Measurements from ENCODE around the gene CLCN7.

CLCN7 gene

DNA sequence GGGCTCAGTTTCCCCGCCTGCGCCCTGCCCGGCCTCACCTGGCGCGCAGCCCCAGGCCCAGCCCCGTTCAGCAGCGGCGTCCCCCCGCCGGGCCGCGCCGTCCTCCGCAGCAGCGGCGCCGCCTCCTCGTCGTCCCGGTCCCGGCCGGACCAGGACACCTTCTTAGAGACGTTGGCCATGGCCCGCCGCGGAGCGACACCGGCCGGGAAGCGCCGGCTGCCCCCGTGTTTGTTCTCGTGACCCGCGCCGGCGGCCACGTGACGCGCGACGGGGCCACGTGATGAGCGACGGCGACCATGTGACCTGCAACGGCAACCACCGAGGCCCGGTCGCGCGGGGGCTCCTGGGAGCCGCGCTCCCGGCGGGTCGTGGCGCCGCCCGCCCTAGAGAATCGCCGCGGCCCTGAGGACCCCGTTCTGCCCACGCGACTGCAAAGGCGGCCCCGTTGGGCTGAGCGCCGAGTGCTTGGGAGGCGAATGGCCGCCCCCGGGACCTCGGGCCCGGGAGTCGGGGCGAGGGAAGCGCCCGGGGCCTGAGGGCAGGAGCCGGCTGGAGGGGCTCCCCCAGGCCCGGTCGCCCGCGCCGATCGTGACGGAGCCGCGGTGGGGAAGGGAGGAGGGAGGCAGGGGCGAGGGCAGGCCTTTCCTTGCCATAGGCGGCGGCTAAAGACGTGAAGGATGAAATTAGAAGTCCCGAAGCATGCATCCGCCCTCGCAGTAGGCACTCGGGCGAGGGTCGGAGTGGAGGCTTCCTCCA lies at the start of gene CLCN7:
TSS of gene CLCN7 (minus strand) at position 233 of the 756 bp plus-strand sequence. CDS start at position 179, 54 bp downstream.
- DNase-seq (ENCODE audit: low read depth in 2 of 2) = peak; percentile 82 to 85

- DNase-seq (ENCODE audit: low read depth in 2 of 2) = no peak
Observed at GRCh38 chr16:1524366-1524765, 49.5 kb upstream of the CLCN7 start.

DNA sequence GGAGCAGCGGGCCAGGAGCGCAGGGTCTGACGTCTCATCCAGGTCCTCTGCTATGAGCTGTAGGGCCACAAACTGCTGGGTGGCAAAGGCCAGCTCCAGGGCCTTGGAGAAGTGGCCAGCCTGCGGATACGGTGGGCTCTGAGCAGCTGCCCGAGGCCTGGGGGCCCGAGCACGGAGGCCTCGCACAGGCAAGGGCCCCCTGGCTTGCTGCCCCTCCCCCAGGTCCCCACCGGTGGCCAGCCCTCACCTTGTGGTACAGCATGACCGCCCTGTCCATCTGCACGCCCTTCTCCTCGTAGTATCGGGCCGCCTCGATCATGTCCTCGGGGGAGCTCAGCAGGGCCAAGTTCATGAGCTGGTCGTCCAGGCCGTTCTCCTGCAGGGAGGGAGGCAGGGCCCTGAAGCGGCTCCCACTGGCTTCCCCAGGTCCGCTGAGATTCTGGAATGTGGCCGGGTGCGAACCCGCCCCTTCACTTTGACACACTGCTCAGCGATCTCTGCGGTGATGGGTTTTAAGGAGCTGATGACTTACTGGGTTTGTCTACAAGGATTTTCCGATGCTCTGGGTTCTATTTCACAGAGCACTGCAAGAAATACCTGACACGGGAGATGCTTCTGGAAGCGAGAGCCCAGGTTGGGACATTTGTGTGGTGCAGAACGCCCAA lies 48.9 kb upstream of the CLCN7 start:
- DNase-seq (ENCODE audit: low read depth in 2 of 2) = no peak

GRCh38 chr16:1520461-1520860 lies 45.6 kb upstream of the CLCN7 start:
- no peak for DNase-seq (ENCODE audit: low read depth in 2 of 2)

- no peak for DNase-seq (ENCODE audit: low read depth in 2 of 2)
Observed at GRCh38 chr16:1519831-1520230, 45.0 kb upstream of the CLCN7 start.

DNA sequence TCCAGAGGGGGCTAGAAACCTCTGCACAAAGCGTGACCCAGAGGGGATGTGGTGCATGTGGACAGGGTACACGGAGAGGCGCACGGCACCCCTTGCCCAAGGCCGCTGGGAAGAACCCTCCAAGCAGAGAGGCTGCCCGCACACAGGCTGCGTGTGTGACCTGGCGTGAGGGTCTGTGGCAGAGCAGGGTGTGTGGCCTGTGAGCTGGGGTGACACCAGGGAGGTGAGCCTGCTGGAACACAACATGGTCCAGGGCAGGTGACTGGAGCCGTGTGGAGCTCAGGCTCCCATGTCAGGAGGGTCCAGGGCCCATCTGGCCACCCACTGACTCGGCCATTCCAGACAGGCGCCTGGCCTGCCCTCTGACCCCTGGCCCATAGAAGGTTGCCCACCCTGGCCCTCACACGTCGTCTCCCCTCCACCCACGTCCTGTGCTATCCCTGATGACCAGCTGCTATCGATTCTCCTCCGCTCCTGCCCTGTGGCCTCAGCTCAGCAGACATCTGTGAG lies 43.9 kb upstream of the CLCN7 start:
- DNase-seq (ENCODE audit: low read depth in 2 of 2) = no peak

DNA sequence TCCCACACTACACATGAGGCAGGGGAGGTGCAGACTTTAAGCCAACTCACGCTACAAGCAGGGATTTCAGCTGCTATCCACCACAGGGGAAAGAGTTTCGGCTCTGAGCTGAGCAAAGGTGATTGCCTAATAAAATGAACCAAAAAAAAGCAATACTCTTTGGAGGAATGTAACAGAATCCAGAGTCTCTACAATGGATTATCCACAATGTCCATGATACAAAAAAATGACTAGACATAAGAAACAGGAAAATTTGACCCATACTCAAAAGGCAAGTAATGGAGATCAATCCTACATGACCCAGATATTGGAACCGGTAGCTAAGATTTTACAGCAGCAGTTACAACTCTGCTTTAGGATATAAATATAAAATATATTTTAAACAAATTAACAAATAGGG lies 39.7 kb upstream of the CLCN7 start:
- no peak for DNase-seq (ENCODE audit: low read depth in 2 of 2)

DNA sequence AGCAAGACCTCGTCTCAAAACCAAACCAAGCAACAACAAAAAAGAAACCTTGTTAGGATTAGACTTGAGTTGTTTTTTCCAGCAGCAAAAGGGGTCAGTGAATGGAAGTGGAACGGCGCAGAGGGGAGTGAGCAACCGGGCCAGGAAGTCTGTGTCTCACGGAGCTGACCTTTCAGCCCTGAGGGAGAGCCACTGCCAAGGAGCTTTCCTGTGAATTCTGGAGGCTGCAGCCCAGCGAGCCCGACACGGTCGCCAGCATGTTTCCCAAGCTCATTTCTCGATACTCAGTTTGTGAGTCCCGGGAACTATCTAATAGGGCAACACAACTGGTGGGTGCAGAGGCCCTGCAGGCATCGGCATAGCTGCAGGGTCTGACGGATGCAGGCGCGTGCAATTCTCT lies 37.9 kb upstream of the CLCN7 start:
- no peak for DNase-seq (ENCODE audit: low read depth in 2 of 2)

DNA sequence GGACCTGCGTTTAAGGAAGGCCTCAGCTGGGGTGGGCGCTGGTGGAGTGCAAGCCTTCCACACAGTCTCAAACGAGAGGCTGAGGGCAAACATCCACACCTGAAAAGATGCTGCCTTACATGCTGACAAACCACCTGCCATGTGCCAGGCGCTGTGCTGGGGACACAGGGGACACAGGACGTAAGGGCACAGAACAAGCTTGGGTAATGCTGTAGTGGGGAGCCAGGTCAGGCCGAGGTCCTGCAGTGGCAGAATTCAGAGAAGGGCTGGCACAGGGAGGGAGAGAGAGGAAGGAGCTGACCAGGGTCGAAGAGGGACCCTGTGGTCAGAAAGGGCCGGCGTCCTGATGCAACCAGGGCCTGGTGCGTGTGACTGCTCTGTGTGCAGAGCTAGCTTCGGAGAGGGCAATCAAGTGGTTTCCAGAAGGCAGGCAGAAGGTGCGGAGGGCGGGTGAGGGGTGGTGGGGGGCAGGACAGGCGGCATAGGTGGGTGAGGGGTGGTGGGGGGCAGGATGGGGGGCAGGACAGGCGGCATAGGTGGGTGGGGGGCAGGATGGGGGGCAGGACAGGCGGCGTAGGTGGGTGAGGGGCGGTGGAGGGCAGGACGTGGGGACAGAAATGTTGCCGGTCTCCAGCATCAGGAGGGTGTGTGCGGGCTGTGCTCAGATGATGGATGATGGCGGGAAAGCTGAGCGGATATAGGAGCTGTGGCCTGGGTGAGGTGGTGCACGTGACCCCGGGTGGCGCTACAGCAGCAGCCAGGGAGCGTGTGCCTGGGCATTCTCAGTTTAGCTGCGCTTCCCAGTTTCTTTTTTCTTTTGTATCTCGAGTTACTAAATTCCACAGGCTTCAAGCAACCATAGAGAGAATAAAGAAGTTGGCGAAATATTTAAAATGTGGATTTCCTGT lies 37.1 kb upstream of the CLCN7 start:
- no peak for DNase-seq (ENCODE audit: low read depth in 2 of 2)

DNA sequence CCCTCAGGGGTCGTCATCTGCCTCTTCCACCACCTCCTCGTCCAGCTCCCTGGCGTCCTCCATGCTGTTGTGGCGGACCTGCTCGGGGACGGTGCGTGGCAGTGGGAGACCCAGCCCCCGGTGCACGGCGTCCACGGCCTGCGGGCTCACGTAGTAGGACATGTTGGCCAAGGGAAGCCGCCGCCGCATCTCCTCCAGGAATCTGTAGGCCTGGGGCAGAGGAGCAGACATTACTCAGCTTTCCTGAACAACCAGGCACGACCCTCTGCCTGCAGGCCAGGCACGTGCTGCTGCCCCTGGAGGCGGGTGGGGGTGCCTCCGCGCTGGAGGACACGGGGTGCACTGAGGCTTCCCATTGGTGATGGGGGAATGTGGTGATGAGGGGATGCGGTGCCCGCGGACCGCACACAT lies 36.1 kb upstream of the CLCN7 start:
- DNase-seq (ENCODE audit: low read depth in 2 of 2) = no peak

GRCh38 chr16:1510272-1510671 lies 35.4 kb upstream of the CLCN7 start:
- DNase-seq (ENCODE audit: low read depth in 2 of 2) = no peak

- DNase-seq (ENCODE audit: low read depth in 2 of 2) = no peak
Observed at GRCh38 chr16:1509307-1510221, 34.7 kb upstream of the CLCN7 start.

- no peak for DNase-seq (ENCODE audit: low read depth in 2 of 2)
Observed at GRCh38 chr16:1508494-1509187, 33.8 kb upstream of the CLCN7 start.

GRCh38 chr16:1506494-1507213 lies 31.8 kb upstream of the CLCN7 start:
- no peak for DNase-seq (ENCODE audit: low read depth in 2 of 2)

DNA sequence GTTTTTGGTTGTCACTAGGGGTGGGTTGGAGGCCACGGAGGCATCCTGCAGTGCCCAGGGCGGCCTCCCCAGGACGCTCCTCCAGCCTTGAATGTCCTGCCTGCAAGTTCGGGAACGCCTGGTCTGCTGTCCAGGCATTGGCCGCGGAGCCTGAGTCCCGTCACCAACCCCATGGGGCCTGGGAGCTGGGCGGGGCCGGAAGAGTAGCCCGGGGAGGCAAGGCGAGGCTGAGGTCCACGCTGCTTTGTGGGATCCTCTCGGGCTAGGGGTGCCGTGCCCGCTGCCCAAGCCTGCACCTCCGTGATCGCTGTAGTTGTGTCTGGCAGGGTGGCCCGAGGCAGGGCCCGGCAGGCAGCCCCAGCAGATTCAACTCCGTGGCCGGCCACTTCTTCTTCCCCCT lies 31.1 kb upstream of the CLCN7 start:
- DNase-seq (ENCODE audit: low read depth in 2 of 2) = no peak

- DNase-seq (ENCODE audit: low read depth in 2 of 2) = no peak
Observed at GRCh38 chr16:1505073-1505844, 30.4 kb upstream of the CLCN7 start.

- DNase-seq (ENCODE audit: low read depth in 2 of 2) = no peak
Observed at GRCh38 chr16:1503110-1503955, 28.5 kb upstream of the CLCN7 start.
